Activated CD8-positive, alpha-beta T cell treated with anti-CD3 and anti-CD28 coated beads, Interleukin-2, amount 10 ng/mL, durations not matched to agents 7 days and 5 days (primary cell): Measurements from ENCODE around the gene CDH5. TPM values are rescaled to one million over a fixed set of nuclear protein-coding genes. Genes with fewer than 3 reads are reported as not detected.
A peak's percentile ranks its signal among the peaks of the same experiment; 100 is the strongest.

ENCODE experiments used
- ATAC-seq: fragments of 150-1000 bp; cut with Tn5 transposase; one replicate; pipeline ENCODE4 v1.10.0; 2021; ENCODE audit warnings: moderate library complexity
- CTCF ChIA-PET: fragments of 350-600 bp; sonication (Branson Sonifier 250); formaldehyde crosslinking; loops from one replicate; lab custom pipeline; 2021; ENCODE audit warnings: antibody characterized with exemption; lab: Charles Lee
- POLR2A ChIA-PET: fragments of 350-600 bp; sonication (Branson Sonifier 250); formaldehyde crosslinking; loops from one replicate; lab custom pipeline; 2021; ENCODE audit warnings: antibody characterized with exemption; lab: Charles Lee
- DNase-seq: peaks from one replicate; pipeline ENCODE4 v3.0.0-alpha.2; 2020
- H3K27ac Mint-ChIP-seq: one replicate; pipeline ENCODE4 v1.8.0; 2021; ENCODE audit warnings: mild to moderate bottlenecking, mixed read lengths
- H3K27me3 Mint-ChIP-seq: one replicate; pipeline ENCODE4 v1.8.0; 2021; ENCODE audit warnings: low read depth, mixed read lengths
- H3K36me3 Mint-ChIP-seq: one replicate; pipeline ENCODE4 v1.8.0; 2021; ENCODE audit warnings: low read depth, mixed read lengths
- H3K4me1 Mint-ChIP-seq: one replicate; pipeline ENCODE4 v1.8.0; 2021; ENCODE audit warnings: low read depth, mixed read lengths
- H3K4me3 Mint-ChIP-seq: one replicate; pipeline ENCODE4 v1.8.0; 2021; ENCODE audit warnings: mild to moderate bottlenecking, mixed read lengths
- H3K9me3 Mint-ChIP-seq: one replicate; pipeline ENCODE4 v1.8.0; 2022; ENCODE audit warnings: mixed read lengths; ENCODE audit not compliant: insufficient read depth
- total RNA-seq, 2 experiments: library from RNA; stranded (reverse); gene quantifications; one replicate each; pipeline ENCODE4 v1.2.3, GENCODE V29; 2021

CDH5 gene
- total RNA-seq, 2 experiments from 2014 or later = not detected

GRCh38 chr16:66367968-66368891 is 1.7 kb downstream of the CDH5 start:
- no peak for DNase-seq
- Mint-ChIP-seq H3K27me3 (peaks cover 15% of the 10 kb centered on the region), H3K27ac (peak overlapping the region; percentile 50), H3K36me3 (no peaks in the 10 kb centered on the region), H3K9me3 (no peaks in the 10 kb centered on the region), H3K4me3 (no peak overlapping the region), H3K4me1 (peaks cover 11% of the 10 kb centered on the region)
- ChIA-PET POLR2A (no interaction called here), CTCF (interaction anchor here (1.9 to 5.5 kb wide), 2 partner anchors 11 to 24 kb away, joined by 7 to 46 read pairs; no protein-coding TSS in a partner anchor)
- ATAC-seq = no peak

GRCh38 chr16:66369055-66369592 is 2.6 kb downstream of the CDH5 start:
- CTCF ChIA-PET = interaction anchor here (2.4 to 5.5 kb wide), 2 partner anchors 12 to 27 kb away, joined by 8 to 46 read pairs; no protein-coding TSS in a partner anchor
- DNase-seq (no peak), ATAC-seq (peak; percentile 36)
- Mint-ChIP-seq H3K27me3 (peaks cover 10% of the 10 kb centered on the region), H3K4me3 (no peak overlapping the region), H3K9me3 (no peaks in the 10 kb centered on the region), H3K27ac (peak overlapping the region; percentile 50), H3K4me1 (peaks cover 11% of the 10 kb centered on the region), H3K36me3 (no peaks in the 10 kb centered on the region)
- POLR2A ChIA-PET = no interaction called here

DNA sequence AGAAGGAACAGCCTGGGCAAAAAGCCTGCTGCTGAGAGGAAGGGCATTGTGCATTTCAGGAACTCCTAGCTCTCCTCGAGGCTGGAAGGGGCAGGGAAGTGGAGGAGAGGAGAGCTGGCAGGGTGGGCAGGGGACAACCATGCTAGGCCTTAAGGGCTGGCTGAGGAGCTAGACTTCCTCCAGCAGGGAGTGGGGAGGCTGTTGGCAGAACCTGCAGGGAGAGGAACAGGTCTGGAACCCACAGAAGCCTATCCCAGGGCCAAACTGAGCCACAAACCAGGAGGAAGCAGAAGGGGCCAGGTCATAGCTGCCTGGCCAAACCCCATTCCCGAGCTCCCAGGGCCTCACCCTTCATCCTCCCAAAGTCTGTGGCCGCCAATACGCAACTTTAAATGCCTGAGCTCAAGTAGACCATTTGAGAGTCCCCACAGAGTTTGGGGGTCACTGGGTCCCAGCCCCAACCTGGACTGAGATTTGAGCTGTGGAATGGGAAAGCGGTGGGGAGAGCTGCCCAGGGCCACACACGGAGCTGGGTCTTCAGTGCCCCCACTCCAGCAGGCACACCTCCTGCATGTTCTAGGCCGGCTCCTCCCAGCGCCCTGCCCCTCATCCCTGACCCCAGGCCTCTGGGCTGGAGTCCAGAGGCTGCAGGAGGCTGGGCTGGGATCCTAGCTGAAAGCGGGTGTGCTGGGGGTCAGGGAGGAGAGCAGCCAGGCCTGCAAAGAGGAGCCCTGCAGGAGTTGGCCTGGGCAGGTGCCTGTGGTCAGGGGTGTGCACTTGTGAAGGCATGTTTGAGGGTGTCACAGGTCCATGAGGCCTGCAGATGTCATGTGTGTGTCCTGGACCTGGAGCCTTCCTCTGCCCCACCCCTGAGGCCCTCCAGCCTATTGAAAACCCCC is 4.5 kb downstream of the CDH5 start:
- Mint-ChIP-seq H3K4me1 (peaks cover 11% of the 10 kb centered on the region), H3K9me3 (no peaks in the 10 kb centered on the region), H3K27me3 (no peaks in the 10 kb centered on the region), H3K27ac (no peak overlapping the region), H3K4me3 (no peak overlapping the region), H3K36me3 (no peaks in the 10 kb centered on the region)
- DNase-seq = no peak
- POLR2A ChIA-PET = interaction anchor here (0.5 kb wide), 1 partner anchor 13 kb away, joined by 3 read pairs; no protein-coding TSS in a partner anchor
- CTCF ChIA-PET = interaction anchor here (1.0 to 5.5 kb wide), 3 partner anchors 14 to 29 kb away, joined by 3 to 46 read pairs (median 8); no protein-coding TSS in a partner anchor
- no peak for ATAC-seq

DNA sequence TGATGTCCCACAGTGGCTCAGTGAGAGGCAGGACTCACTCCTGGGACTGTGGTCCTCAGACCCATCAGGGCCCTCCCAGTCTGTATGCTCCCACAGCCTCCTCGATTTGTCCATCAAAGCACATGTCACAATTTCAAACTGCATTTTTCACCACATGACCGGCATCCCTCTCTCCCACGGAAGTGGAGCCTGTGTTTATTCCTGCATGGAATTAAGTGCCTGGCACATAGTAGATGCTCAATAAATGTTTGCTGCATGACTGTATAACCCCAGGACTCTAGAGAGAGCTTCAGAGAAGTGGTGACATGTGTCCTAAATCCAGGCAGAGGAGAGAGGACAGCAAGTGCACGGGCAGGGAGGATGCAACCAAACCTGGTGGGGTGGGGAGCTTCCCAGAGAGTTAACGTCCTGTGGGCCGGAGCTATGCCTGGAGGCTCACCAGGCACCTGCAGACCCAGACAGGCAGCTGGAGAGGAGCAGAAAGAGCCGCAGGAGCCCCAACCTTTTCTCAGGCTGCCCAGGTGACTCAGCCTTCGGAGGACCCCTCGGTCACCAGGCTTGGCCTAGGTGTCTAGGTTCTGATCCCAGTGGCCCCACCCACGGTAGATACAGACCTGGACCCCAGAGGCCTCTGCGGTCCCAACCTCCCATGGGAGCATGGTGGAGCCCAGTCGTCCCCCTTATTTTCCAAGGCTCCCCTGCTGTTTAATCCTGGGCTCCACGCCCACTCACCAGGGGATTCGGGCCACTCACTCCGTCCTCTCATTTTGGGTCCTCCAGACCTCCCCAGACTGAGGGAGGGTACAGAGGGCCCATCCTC is 5.8 kb downstream of the CDH5 start:
- Mint-ChIP-seq H3K4me3 (no peak overlapping the region), H3K36me3 (no peaks in the 10 kb centered on the region), H3K27me3 (no peaks in the 10 kb centered on the region), H3K27ac (no peak overlapping the region), H3K4me1 (peaks cover 11% of the 10 kb centered on the region), H3K9me3 (no peaks in the 10 kb centered on the region)
- ATAC-seq = no peak
- DNase-seq = no peak
- POLR2A ChIA-PET = no interaction called here
- CTCF ChIA-PET = interaction anchor here (0.7 kb wide), 1 partner anchor 14 kb away, joined by 4 read pairs; no protein-coding TSS in a partner anchor

- ATAC-seq (no peak), DNase-seq (no peak)
- no peaks in the 10 kb centered on the region for H3K9me3 Mint-ChIP-seq
- H3K27ac Mint-ChIP-seq = no peak overlapping the region
- H3K4me1 Mint-ChIP-seq = peaks cover 11% of the 10 kb centered on the region
- ChIA-PET POLR2A (no interaction called here), CTCF (no interaction called here)
- H3K36me3 Mint-ChIP-seq = no peaks in the 10 kb centered on the region
- H3K4me3 Mint-ChIP-seq = no peak overlapping the region
- no peaks in the 10 kb centered on the region for H3K27me3 Mint-ChIP-seq
These were observed 6.3 kb downstream of the CDH5 start for GRCh38 chr16:66372898-66373155.

GRCh38 chr16:66373667-66374066 is 7.2 kb downstream of the CDH5 start:
- Mint-ChIP-seq H3K4me1 (peaks cover 6% of the 10 kb centered on the region), H3K4me3 (no peak overlapping the region), H3K9me3 (no peaks in the 10 kb centered on the region), H3K27ac (no peak overlapping the region), H3K36me3 (no peaks in the 10 kb centered on the region), H3K27me3 (no peaks in the 10 kb centered on the region)
- ATAC-seq (no peak), DNase-seq (no peak)
- ChIA-PET POLR2A (no interaction called here), CTCF (no interaction called here)

DNA sequence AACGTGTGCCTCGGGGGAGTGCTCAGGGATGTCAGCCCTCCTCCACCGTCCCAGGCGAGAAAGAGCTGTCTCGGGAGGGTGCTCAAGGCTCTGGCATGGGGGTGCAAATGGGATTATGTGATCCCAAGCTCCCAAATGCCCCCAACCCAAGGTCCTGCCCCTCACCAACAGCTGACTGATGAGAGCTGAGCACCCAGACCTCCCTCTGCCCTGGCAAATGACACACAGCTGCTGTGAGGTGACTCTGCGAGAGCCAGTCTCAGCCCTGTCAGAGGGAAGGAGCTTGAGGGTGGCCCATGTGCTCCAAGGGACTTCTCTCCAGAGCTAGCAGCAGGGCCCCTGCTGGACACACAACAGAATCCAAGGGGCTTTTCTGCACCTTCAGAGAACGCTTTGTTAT is 7.7 kb downstream of the CDH5 start:
- ATAC-seq (no peak), DNase-seq (no peak)
- Mint-ChIP-seq H3K4me3 (no peak overlapping the region), H3K27me3 (no peaks in the 10 kb centered on the region), H3K4me1 (peaks cover 1% of the 10 kb centered on the region), H3K9me3 (no peaks in the 10 kb centered on the region), H3K27ac (no peak overlapping the region), H3K36me3 (no peaks in the 10 kb centered on the region)
- POLR2A ChIA-PET = no interaction called here
- CTCF ChIA-PET = no interaction called here

DNA sequence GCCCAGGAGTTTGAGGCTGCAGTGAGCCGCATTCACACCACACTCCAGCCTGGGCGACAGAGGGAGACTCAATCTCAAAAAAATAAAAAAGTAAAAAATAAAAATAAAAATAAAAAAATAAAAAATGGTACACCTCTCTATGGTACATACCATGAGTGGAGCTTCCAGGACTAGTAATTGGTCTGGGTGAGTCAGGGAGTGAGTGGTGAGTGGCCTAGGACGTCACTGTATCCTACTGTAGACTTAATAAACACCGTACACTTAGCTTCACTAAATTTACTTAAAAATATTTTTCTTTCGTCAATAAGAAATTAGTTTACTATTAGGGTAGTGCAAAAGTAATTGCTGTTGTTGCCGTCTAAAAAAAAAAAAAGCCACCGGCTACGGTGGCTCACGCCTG is 9.0 kb downstream of the CDH5 start:
- no peak for ATAC-seq
- CTCF ChIA-PET = interaction anchor here (1.2 kb wide), 1 partner anchor 17 kb away, joined by 3 read pairs; no protein-coding TSS in a partner anchor

GRCh38 chr16:66376114-66376513 is 9.6 kb downstream of the CDH5 start:
- Mint-ChIP-seq H3K4me1 (no peaks in the 10 kb centered on the region), H3K27ac (no peak overlapping the region), H3K27me3 (peaks cover 3% of the 10 kb centered on the region), H3K4me3 (no peak overlapping the region), H3K36me3 (no peaks in the 10 kb centered on the region), H3K9me3 (no peaks in the 10 kb centered on the region)
- DNase-seq (no peak), ATAC-seq (no peak)
- CTCF ChIA-PET = interaction anchor here (1.2 kb wide), 1 partner anchor 18 kb away, joined by 3 read pairs; no protein-coding TSS in a partner anchor
- POLR2A ChIA-PET = no interaction called here

More for the DNA sequence above, 9.0 kb downstream of the CDH5 start:
- H3K27me3 Mint-ChIP-seq = peaks cover 3% of the 10 kb centered on the region
- no peaks in the 10 kb centered on the region for H3K36me3 Mint-ChIP-seq
- H3K4me1 Mint-ChIP-seq = no peaks in the 10 kb centered on the region
- no peak for DNase-seq
- POLR2A ChIA-PET = no interaction called here
- no peak overlapping the region for H3K27ac Mint-ChIP-seq
- no peaks in the 10 kb centered on the region for H3K9me3 Mint-ChIP-seq
- H3K4me3 Mint-ChIP-seq = no peak overlapping the region

DNA sequence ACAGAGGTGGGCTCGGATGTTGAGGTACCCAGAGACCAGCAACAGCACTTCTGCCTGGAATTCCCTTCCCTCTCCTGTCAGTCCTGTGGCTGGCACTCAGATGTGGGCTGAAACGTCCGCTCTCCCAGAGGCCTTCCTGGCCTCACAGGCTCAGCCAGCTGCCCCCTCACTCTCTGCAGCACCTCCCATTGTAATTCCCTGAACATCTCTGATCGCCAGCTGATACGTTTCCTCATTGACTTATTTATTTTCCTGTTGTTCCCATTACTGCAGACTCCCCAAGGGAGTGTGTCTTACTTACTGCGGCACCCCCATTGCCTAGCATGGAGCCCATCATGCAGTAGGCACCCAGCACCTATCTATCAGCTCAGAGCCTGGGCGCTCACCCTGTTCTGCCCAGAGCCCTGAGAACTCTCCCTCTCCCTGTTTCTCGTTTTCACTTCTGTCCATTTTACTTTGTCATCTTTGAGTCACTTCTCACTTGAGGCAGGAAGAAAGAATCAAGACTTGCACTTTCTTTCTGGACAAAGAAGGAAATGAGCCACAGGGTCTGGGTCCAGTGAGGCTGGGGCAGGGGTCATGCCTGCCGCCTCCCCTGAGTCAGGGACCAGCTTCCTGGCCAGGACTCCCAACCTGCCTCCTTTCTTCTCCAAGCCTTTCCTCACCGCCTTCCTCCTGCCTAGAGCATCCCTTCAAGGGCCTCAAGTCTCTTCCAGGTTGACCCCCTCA is 10.2 kb downstream of the CDH5 start:
- H3K36me3 Mint-ChIP-seq = no peaks in the 10 kb centered on the region
- no peak overlapping the region for H3K27ac Mint-ChIP-seq
- no peaks in the 10 kb centered on the region for H3K9me3 Mint-ChIP-seq
- no peak overlapping the region for H3K4me3 Mint-ChIP-seq
- no peak for ATAC-seq
- no peaks in the 10 kb centered on the region for H3K4me1 Mint-ChIP-seq
- peaks cover 3% of the 10 kb centered on the region for H3K27me3 Mint-ChIP-seq
- no peak for DNase-seq
- CTCF ChIA-PET = interaction anchor here (1.2 kb wide), 1 partner anchor 19 kb away, joined by 3 read pairs; no protein-coding TSS in a partner anchor
- POLR2A ChIA-PET = no interaction called here
